Esophagus squamous epithelium (tissue), 4 donors: Measurements from ENCODE around the gene TBCD.
A peak's percentile ranks its signal among the peaks of the same experiment; 100 is the strongest.

Experiments used
- CTCF ChIP-seq, 6 experiments: fragments of 450-650 bp in 4 of 6; fragments of 200-600 bp in 2 of 6; sonication (generic) in 2 of 6; IDR thresholded peaks; one replicate each; pipeline ENCODE4 v1.5.1; 2016 to 2019; ENCODE audit warnings: antibody characterized with exemption in 6 of 6, mild to moderate bottlenecking in 4 of 6, moderate library complexity in 4 of 6
- POLR2A ChIP-seq, 4 donors: fragments of 450-650 bp; IDR thresholded peaks; one replicate each; pipeline ENCODE4 v1.6.1; 2017; ENCODE audit warnings: antibody characterized with exemption in 4 of 4, mild to moderate bottlenecking in 4 of 4, moderate library complexity in 3 of 4

- TF ChIP-seq CTCF (IDR thresholded peaks at IDR 0.05) (peak in 5 of 6 experiments; percentile 22 to 76 (median 57)), POLR2A (IDR thresholded peaks at IDR 0.05) (no peak)
Measured at GRCh38 chr17:82914375-82914774, 162.5 kb downstream of the TBCD start.
